ENCODE measurements around the gene FAAP20. TPM values are rescaled to one million over a fixed set of nuclear protein-coding genes. Genes with fewer than 3 reads are reported as not detected.

The FAAP20 gene
- total and polyA plus RNA-seq, 2 donors (not counting 1 experiment from before 2014, with no cell fraction given) = 31.2 to 68.1 TPM

- Histone ChIP-seq H3K4me1 (ENCODE audit: control insufficient read depth in 2 of 2, insufficient read depth in 2 of 2, low read length in 2 of 2) (peaks cover 0 to 18% of the 10 kb centered on the region in 2 donors), H3K79me2 (ENCODE audit: control insufficient read depth, insufficient read depth, low read length) (peaks cover 18% of the 10 kb centered on the region), H3K36me3 (replicated peaks in 1 of 2; ENCODE audit: control extremely low read depth in 1 of 2, control insufficient read depth in 1 of 2, extremely low read depth in 1 of 2, insufficient read depth in 2 of 2, low read length in 1 of 2) (peaks cover 0 to 13% of the 10 kb centered on the region in 2 experiments), H3K27me3 (replicated peaks in 1 of 4; ENCODE audit: control extremely low read depth in 1 of 4, control insufficient read depth in 3 of 4, insufficient read depth in 4 of 4, low read length in 3 of 4) (no peaks in the 10 kb centered on the region), H4K20me1 (ENCODE audit: control insufficient read depth, insufficient read depth, low read length, poor library complexity, severe bottlenecking) (peaks cover 6% of the 10 kb centered on the region), H2AFZ (ENCODE audit: insufficient read depth, low read depth, low read length, poor library complexity, severe bottlenecking) (no peak overlapping the region), H3K9me3 (ENCODE audit: control extremely low read depth in 1 of 3, control insufficient read depth in 2 of 3, insufficient read depth in 1 of 3, low read length in 2 of 3) (peaks cover 0 to 2% (median 0%) of the 10 kb centered on the region in 3 donors), H3K27ac (ENCODE audit: low read length in 2 of 2) (no peak overlapping the region), H3K4me3 (ENCODE audit: control extremely low read depth in 1 of 5, extremely low read depth in 1 of 5, insufficient read depth in 1 of 5, low read depth in 2 of 5, low read length in 4 of 5) (no peak overlapping the region), H3K4me2 (replicated peaks; ENCODE audit: low read depth, low read length, poor library complexity, severe bottlenecking) (no peak overlapping the region), H3K9ac (ENCODE audit: low read length) (no peak overlapping the region)
- CTCF ChIA-PET = interaction anchor here (0.6 to 13.5 kb wide), 6 partner anchors 13 to 1236 kb away, joined by 3 to 295 read pairs (median 4); no protein-coding TSS in a partner anchor
- TF ChIP-seq EZH2 (IDR thresholded peaks at IDR 0.05; ENCODE audit: borderline replicate concordance, insufficient read depth, low read depth, low read length, poor library complexity, severe bottlenecking) = no peak
- no peak for TF ChIP-seq CTCF (IDR thresholded peaks at IDR 0.05)
- H3K27ac Mint-ChIP-seq = no peak overlapping the region
- no peak for ATAC-seq (ENCODE audit: low read depth)
- DNase-seq = no peak
- no peaks in the 10 kb centered on the region for H3K9me3 Mint-ChIP-seq (ENCODE audit: insufficient read depth)
- H3K4me3 Mint-ChIP-seq = peak overlapping the region; percentile 23
- WGBS (ENCODE audit: insufficient coverage) = 97% methylated on average over 16 of the region's 16 CpGs
- POLR2A ChIA-PET = interaction anchor here (1.8 kb wide), 1 partner anchor 203 kb away, joined by 7 read pairs; the partner anchor contains the start of genes MORN1 and RER1
- no peaks in the 10 kb centered on the region for H3K27me3 Mint-ChIP-seq
- intact Hi-C loops (cut with micrococcal nuclease) = loop anchor here (2.0 kb wide), 1 partner anchor 16 kb away; no protein-coding TSS in a partner anchor
- H3K4me1 Mint-ChIP-seq = peaks cover 11% of the 10 kb centered on the region
Observed at GRCh38 chr1:2188336-2188735, 6.2 kb downstream of the FAAP20 start.

- DNase-seq (no peak), ATAC-seq (ENCODE audit: low read depth) (no peak)
- ChIA-PET CTCF (interaction anchor here (0.6 to 13.5 kb wide), 4 partner anchors 13 to 193 kb away, joined by 3 to 295 read pairs (median 4); no protein-coding TSS in a partner anchor), POLR2A (no interaction called here)
- Mint-ChIP-seq H3K4me1 (peaks cover 9% of the 10 kb centered on the region), H3K9me3 (ENCODE audit: insufficient read depth) (no peaks in the 10 kb centered on the region), H3K27ac (no peak overlapping the region), H3K4me3 (no peak overlapping the region), H3K27me3 (no peaks in the 10 kb centered on the region)
- no peak overlapping the region for H3K4me3 ChIP-seq (ENCODE audit: control extremely low read depth in 1 of 5, extremely low read depth in 1 of 5, insufficient read depth in 1 of 5, low read depth in 2 of 5, low read length in 4 of 5)
- H3K27ac ChIP-seq (ENCODE audit: low read length in 2 of 2) = no peak overlapping the region
- H3K4me1 ChIP-seq (ENCODE audit: control insufficient read depth in 2 of 2, insufficient read depth in 2 of 2, low read length in 2 of 2) = peaks cover 0 to 16% of the 10 kb centered on the region in 2 donors
- WGBS (ENCODE audit: insufficient coverage) = 93% methylated on average over 13 of the region's 13 CpGs
- H3K9ac ChIP-seq (ENCODE audit: low read length) = no peak overlapping the region
- intact Hi-C loops (cut with micrococcal nuclease) = loop anchor here (2.0 kb wide), 1 partner anchor 17 kb away; no protein-coding TSS in a partner anchor
- H3K27me3 ChIP-seq (replicated peaks in 1 of 4; ENCODE audit: control extremely low read depth in 1 of 4, control insufficient read depth in 3 of 4, insufficient read depth in 4 of 4, low read length in 3 of 4) = no peaks in the 10 kb centered on the region
- peaks cover 16% of the 10 kb centered on the region for H3K79me2 ChIP-seq (ENCODE audit: control insufficient read depth, insufficient read depth, low read length)
- H4K20me1 ChIP-seq (ENCODE audit: control insufficient read depth, insufficient read depth, low read length, poor library complexity, severe bottlenecking) = peaks cover 6% of the 10 kb centered on the region
- no peak overlapping the region for H3K4me2 ChIP-seq (replicated peaks; ENCODE audit: low read depth, low read length, poor library complexity, severe bottlenecking)
- H3K36me3 ChIP-seq (replicated peaks in 1 of 2; ENCODE audit: control extremely low read depth in 1 of 2, control insufficient read depth in 1 of 2, extremely low read depth in 1 of 2, insufficient read depth in 2 of 2, low read length in 1 of 2) = peaks cover 0 to 13% of the 10 kb centered on the region in 2 experiments
- H2AFZ ChIP-seq (ENCODE audit: insufficient read depth, low read depth, low read length, poor library complexity, severe bottlenecking) = no peak overlapping the region
- H3K9me3 ChIP-seq (ENCODE audit: control extremely low read depth in 1 of 3, control insufficient read depth in 2 of 3, insufficient read depth in 1 of 3, low read length in 2 of 3) = peaks cover 0 to 2% (median 0%) of the 10 kb centered on the region in 3 donors
- TF ChIP-seq EZH2 (IDR thresholded peaks at IDR 0.05; ENCODE audit: borderline replicate concordance, insufficient read depth, low read depth, low read length, poor library complexity, severe bottlenecking) (no peak), CTCF (IDR thresholded peaks at IDR 0.05) (no peak)
Observed at GRCh38 chr1:2187619-2188018, 7.0 kb downstream of the FAAP20 start.

Data from B cell (primary cell).